OCI-LY7 (cell line): ENCODE data around the gene CES2.

Source experiments
- EZH2phosphoT487 ChIP-seq: fragments of 200-600 bp; sonication (generic); IDR thresholded peaks from 2 replicates; pipeline ENCODE4 v1.6.1; 2018; ENCODE audit warnings: low read depth, borderline replicate concordance, mild to moderate bottlenecking, mixed run types, antibody characterized with exemption, low read length, moderate library complexity, mixed read lengths
- TF ChIP-seq, protein P1 (sequence below): fragments of 200-600 bp; sonication (generic); conservative IDR thresholded peaks from 2 replicates; pipeline ENCODE4 v1.5.1; 2014; ENCODE audit warnings: mild to moderate bottlenecking, antibody characterized with exemption, low read length, moderate library complexity, mixed read lengths

GRCh38 chr16:66946974-66947301 lies 11.6 kb downstream of the CES2 start:
- TF ChIP-seq, protein P1, sequence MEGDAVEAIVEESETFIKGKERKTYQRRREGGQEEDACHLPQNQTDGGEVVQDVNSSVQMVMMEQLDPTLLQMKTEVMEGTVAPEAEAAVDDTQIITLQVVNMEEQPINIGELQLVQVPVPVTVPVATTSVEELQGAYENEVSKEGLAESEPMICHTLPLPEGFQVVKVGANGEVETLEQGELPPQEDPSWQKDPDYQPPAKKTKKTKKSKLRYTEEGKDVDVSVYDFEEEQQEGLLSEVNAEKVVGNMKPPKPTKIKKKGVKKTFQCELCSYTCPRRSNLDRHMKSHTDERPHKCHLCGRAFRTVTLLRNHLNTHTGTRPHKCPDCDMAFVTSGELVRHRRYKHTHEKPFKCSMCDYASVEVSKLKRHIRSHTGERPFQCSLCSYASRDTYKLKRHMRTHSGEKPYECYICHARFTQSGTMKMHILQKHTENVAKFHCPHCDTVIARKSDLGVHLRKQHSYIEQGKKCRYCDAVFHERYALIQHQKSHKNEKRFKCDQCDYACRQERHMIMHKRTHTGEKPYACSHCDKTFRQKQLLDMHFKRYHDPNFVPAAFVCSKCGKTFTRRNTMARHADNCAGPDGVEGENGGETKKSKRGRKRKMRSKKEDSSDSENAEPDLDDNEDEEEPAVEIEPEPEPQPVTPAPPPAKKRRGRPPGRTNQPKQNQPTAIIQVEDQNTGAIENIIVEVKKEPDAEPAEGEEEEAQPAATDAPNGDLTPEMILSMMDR = no peak
- no peak for TF ChIP-seq EZH2phosphoT487
